Body of pancreas (tissue), 4 donors: ENCODE measurements around the gene PCED1A. TPM values are rescaled to one million over a fixed set of nuclear protein-coding genes. Genes with fewer than 3 reads are reported as not detected.
A peak's percentile ranks its signal among the peaks of the same experiment; 100 is the strongest.

ENCODE experiments used
- ATAC-seq: fragments of 150-250 bp; one replicate; pipeline ENCODE4 v1.9.1; 2016
- DNase-seq, 4 donors: peaks; one replicate each; pipeline ENCODE4 v3.0.0-alpha.2; 2019
- H3K27ac ChIP-seq, 4 donors: fragments of 200-600 bp; sonication (generic); 1 replicate in 3 of 4; 2 replicates in 1 of 4; pipeline versions ENCODE4 v1.5.1 to v1.6.1; 2016 to 2019; ENCODE audit warnings: mild to moderate bottlenecking in 1 of 4, mixed read lengths in 1 of 4, moderate library complexity in 1 of 4
- H3K27me3 ChIP-seq, 2 donors: fragments of 200-600 bp; sonication (generic); one replicate each; pipeline ENCODE4 v1.6.0; 2016; ENCODE audit warnings: mild to moderate bottlenecking in 1 of 2
- H3K36me3 ChIP-seq, 2 donors: fragments of 200-600 bp; sonication (generic); replicated peaks in 1 of 2; 2 replicates each; pipeline ENCODE4 v1.5.1; 2016; ENCODE audit warnings: low read depth in 2 of 2; ENCODE audit not compliant: insufficient read depth in 1 of 2
- H3K4me1 ChIP-seq: fragments of 200-600 bp; sonication (generic); one replicate; pipeline ENCODE4 v1.6.0; 2016
- H3K4me3 ChIP-seq, 2 donors: fragments of 200-600 bp; sonication (generic); 1 replicate in 1 of 2; 2 replicates in 1 of 2; pipeline ENCODE4 v1.5.1; 2016 to 2019
- H3K9me3 ChIP-seq, 3 donors: fragments of 200-600 bp; sonication (generic); 1 replicate in 2 of 3; 2 replicates in 1 of 3; pipeline ENCODE4 v1.5.1; 2016
- POLR2A ChIP-seq, 3 donors: fragments of 450-650 bp; IDR thresholded peaks; one replicate each; pipeline ENCODE4 v1.6.1; 2016; ENCODE audit warnings: antibody characterized with exemption in 3 of 3, mild to moderate bottlenecking in 2 of 3
- WGBS, 2 donors: methylation state at CpG; one replicate each; pipeline ENCODE4 v1.1.5; 2017; 5-methylcytosine and 5-hydroxymethylcytosine counted together
- intact Hi-C: fragments of 100-400 bp; cut with DNase I; formaldehyde crosslinking; loops from one replicate; pipeline ENCODE4 v1.15.1; 2023
- total RNA-seq, 2 donors: library from RNA; depleted of rRNA; stranded (reverse); fragments of >200 nt; gene quantifications; one replicate each; pipeline ENCODE4 v1.1.0, GENCODE V29; 2016
- TF ChIP-seq, protein P1 (sequence below), 7 experiments: fragments of 450-650 bp in 4 of 7; fragments of 200-600 bp in 3 of 7; sonication (generic) in 3 of 7; IDR thresholded peaks; one replicate each; pipeline ENCODE4 v1.5.1; 2016 to 2019; ENCODE audit warnings: antibody characterized with exemption in 7 of 7

Gene PCED1A, protein sequence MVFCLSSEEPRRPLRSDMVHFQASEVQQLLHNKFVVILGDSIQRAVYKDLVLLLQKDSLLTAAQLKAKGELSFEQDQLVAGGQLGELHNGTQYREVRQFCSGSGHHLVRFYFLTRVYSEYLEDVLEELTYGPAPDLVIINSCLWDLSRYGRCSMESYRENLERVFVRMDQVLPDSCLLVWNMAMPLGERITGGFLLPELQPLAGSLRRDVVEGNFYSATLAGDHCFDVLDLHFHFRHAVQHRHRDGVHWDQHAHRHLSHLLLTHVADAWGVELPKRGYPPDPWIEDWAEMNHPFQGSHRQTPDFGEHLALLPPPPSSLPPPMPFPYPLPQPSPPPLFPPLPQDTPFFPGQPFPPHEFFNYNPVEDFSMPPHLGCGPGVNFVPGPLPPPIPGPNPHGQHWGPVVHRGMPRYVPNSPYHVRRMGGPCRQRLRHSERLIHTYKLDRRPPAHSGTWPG
- total RNA-seq: 10 to 100 TPM; 26.5 to 48.1 TPM

DNA sequence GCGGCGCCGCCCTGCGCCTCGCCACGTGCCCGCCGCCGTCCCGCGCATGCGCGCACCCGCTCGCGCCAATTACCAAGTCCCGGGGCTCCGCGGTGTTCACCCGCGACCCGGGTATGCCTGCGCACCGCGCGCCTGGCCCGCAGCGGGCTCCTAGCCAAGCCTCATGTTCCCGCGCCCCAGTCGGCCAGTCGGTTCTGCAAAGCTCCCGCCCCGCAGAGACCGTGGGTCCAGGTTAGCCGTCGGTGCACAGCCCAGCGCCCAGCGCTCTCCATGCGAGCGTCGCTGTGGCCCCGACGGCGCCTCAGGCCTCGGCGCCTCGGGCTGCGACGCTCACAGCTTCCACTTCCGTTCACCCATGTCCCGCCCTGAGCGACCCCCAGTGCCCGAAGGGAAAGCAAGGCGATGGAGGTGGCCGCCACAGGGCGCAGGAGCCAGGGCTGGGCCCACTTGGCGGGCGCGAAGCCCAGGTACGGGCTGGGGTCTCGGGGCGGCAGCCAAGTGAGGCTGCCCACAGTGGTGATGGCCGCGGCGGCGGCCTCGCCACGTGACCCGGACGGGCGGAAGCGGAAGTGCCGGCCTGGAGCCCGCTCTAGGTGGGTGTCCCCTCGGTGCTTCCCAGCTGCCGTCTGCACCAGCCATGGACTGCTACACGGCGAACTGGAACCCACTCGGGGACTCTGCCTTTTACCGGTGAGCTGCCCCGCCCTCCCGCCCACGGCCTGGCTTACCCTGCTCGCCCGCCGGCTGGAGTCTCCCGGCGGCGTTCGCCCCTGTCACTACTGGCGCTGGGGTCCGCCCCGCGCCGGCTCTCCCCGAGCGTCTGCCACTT is at the start of gene PCED1A, which contains the start of gene VPS16:
TSS of gene PCED1A (minus strand) at position 518 of the 829 bp plus-strand sequence. CDS start 743 bp downstream, outside the sequence.
TSS of gene VPS16 (plus strand) at position 608 of the 829 bp plus-strand sequence. CDS start at position 638, 30 bp downstream.
- WGBS, 2 donors: 0 to 4% methylated on average over 7 to 92 of the region's 98 CpGs
- peak within 1 kb of the TSS; percentile 45 to 93 (median 87) for H3K27ac ChIP-seq
- H3K36me3 ChIP-seq: no peaks in the 10 kb centered on the region
- no peaks in the 10 kb centered on the region for H3K9me3 ChIP-seq
- DNase-seq (peak; percentile 86 to 87 (median 87)), ATAC-seq (peak; percentile 96)
- intact Hi-C loops: no loop called here
- no peaks in the 10 kb centered on the region for H3K27me3 ChIP-seq
- peaks cover 21% of the 10 kb centered on the region for H3K4me1 ChIP-seq
- TF ChIP-seq, protein P1, sequence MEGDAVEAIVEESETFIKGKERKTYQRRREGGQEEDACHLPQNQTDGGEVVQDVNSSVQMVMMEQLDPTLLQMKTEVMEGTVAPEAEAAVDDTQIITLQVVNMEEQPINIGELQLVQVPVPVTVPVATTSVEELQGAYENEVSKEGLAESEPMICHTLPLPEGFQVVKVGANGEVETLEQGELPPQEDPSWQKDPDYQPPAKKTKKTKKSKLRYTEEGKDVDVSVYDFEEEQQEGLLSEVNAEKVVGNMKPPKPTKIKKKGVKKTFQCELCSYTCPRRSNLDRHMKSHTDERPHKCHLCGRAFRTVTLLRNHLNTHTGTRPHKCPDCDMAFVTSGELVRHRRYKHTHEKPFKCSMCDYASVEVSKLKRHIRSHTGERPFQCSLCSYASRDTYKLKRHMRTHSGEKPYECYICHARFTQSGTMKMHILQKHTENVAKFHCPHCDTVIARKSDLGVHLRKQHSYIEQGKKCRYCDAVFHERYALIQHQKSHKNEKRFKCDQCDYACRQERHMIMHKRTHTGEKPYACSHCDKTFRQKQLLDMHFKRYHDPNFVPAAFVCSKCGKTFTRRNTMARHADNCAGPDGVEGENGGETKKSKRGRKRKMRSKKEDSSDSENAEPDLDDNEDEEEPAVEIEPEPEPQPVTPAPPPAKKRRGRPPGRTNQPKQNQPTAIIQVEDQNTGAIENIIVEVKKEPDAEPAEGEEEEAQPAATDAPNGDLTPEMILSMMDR (IDR thresholded peaks at IDR 0.05): no peak
- TF ChIP-seq POLR2A (IDR thresholded peaks at IDR 0.05): peak; percentile 33 to 76 (median 72)
- peak within 1 kb of the TSS; percentile 92 to 97 for H3K4me3 ChIP-seq

DNA sequence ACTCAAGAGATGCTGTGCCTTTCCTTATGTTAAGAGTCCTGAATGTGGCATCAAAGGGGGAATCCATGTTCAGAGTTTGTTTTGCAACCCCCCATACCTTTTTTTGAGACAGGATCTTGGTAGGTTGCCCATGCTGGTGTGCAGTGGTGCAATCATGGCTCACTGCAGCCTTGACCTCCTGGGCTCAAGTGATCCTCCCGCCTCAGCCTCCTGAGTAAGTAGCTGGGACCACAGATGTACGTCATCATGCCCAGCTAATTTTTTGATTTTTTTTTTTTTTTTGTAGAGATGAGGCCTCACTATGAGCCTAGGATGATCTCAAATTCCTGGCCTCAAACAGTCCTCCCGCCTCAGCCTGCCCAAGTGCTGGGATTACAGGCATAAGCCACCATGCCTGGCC is 49.3 kb upstream of the PCED1A start:
- WGBS, 2 donors: 94 to 95% methylated on average over 3 of the region's 3 CpGs
- Histone ChIP-seq H3K4me3 (no peak overlapping the region), H3K27me3 (no peaks in the 10 kb centered on the region), H3K4me1 (no peaks in the 10 kb centered on the region), H3K27ac (no peak overlapping the region), H3K9me3 (no peaks in the 10 kb centered on the region), H3K36me3 (no peaks in the 10 kb centered on the region)
- intact Hi-C loops: no loop called here
- no peak for TF ChIP-seq POLR2A (IDR thresholded peaks at IDR 0.05)
- TF ChIP-seq, protein P1 (IDR thresholded peaks at IDR 0.05): no peak
- ATAC-seq (no peak), DNase-seq (no peak)

DNA sequence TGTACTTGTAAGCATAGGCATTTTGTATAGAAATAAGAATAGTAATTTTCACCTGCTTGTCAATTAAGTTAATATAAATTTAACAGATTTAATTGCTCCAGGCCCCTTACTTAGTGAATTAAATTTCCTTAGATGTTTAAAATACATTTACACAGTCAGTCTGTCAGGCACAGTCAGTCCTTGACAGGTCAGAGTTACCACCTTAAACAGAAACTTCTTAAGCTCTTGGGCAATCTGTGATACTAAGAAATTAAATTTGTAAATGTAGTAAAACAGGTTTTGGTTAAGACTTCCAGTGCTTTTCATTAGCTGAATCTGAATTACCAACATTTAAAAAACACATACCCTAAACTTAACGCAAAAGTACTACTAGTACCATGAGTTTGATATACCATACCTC is 48.8 kb upstream of the PCED1A start:
- TF ChIP-seq, protein P1 (IDR thresholded peaks at IDR 0.05): no peak
- no peak for TF ChIP-seq POLR2A (IDR thresholded peaks at IDR 0.05)
- 82 to 91% methylated on average over 1 of the region's 1 CpG for WGBS, 2 donors
- no peaks in the 10 kb centered on the region for H3K27me3 ChIP-seq
- no peaks in the 10 kb centered on the region for H3K9me3 ChIP-seq
- H3K36me3 ChIP-seq: no peaks in the 10 kb centered on the region
- H3K4me3 ChIP-seq: no peak overlapping the region
- no peaks in the 10 kb centered on the region for H3K4me1 ChIP-seq
- no peak for DNase-seq
- no peak for ATAC-seq
- H3K27ac ChIP-seq: no peak overlapping the region
- intact Hi-C loops: no loop called here

DNA sequence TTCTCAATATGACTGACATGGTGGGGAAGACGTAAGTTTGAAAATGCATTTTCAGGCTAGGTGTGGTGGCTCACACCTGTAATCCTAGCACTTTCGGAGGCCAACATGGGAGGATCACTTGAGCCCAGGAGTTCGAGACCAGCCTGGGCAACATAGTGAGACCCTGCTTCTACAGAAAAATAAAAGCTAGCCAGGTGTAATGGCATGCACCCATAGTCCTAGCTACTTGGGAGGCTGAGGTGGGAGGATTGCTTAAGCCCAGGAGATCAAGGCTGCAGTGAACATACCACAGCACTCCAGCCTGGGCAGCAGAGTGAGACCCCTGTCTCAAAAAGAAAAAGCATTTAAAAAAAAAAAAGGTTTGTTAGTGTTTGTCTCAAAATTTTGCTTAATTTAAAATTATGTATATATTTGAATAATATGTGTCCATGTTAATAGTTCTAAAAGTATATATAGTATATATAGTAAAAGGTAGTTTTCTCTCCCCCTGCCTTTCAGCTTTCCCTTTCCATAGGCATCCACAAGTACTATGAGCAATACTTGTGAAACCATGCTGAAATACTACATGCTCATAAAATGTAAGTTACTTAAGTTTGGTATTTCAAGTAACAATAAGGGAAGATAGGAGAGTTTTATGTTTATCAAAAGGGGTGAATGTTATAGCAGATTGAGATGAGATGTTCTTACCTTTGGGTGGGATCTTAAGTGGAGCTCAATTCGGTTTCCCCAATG is 47.9 kb upstream of the PCED1A start:
- no peaks in the 10 kb centered on the region for H3K4me1 ChIP-seq

More for the DNA sequence above, 47.9 kb upstream of the PCED1A start:
- ATAC-seq: no peak
- 88 to 96% methylated on average over 4 of the region's 4 CpGs for WGBS, 2 donors
- Histone ChIP-seq H3K9me3 (no peaks in the 10 kb centered on the region), H3K4me3 (no peak overlapping the region), H3K36me3 (no peaks in the 10 kb centered on the region), H3K27ac (no peak overlapping the region), H3K27me3 (no peaks in the 10 kb centered on the region)
- intact Hi-C loops: no loop called here
- DNase-seq: no peak
- TF ChIP-seq, protein P1 (IDR thresholded peaks at IDR 0.05): no peak
- no peak for TF ChIP-seq POLR2A (IDR thresholded peaks at IDR 0.05)
